Measurements from ENCODE around the gene ACER3.
"Not testable (repeated sequence)": the region's sequence is repeated elsewhere in the genome, so short reads cannot be mapped to it uniquely, and the experiment has no call there.

Gene ACER3

DNA sequence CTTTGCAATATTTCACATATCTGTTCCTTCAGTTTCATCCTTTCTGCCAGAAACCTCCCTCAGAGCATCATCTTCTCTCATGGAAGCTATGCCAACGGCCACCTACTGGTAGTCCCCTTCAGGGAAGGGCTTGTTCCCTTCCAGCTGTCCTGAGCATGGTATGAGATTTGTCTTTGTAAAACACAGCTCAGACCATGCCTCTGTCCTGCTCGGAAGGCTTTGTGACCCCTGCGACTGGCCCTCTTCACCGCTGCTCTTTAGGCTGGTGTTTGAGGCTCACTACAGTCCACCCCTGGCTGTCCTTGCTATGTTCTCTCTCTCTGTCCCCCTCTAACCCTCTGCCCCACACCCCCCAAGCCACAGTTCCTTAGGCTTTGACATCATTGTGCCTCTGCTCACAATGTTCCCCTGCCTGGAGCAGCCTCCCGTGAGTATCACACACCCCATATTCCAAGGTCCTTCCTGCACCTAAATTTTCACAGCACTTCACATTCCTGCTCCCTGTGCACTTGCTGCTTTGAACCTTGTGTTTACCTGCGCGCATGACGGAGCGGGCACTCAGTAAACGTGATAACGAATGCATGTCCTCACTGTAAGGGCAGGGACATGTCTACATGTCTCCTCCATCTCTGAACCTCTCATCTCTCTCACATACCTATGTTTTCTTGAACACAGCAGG lies 24.0 kb upstream of the ACER3 start:
- DNase-seq (ENCODE audit: extremely low read depth in 1 of 2, low read depth in 1 of 2): no peak

DNA sequence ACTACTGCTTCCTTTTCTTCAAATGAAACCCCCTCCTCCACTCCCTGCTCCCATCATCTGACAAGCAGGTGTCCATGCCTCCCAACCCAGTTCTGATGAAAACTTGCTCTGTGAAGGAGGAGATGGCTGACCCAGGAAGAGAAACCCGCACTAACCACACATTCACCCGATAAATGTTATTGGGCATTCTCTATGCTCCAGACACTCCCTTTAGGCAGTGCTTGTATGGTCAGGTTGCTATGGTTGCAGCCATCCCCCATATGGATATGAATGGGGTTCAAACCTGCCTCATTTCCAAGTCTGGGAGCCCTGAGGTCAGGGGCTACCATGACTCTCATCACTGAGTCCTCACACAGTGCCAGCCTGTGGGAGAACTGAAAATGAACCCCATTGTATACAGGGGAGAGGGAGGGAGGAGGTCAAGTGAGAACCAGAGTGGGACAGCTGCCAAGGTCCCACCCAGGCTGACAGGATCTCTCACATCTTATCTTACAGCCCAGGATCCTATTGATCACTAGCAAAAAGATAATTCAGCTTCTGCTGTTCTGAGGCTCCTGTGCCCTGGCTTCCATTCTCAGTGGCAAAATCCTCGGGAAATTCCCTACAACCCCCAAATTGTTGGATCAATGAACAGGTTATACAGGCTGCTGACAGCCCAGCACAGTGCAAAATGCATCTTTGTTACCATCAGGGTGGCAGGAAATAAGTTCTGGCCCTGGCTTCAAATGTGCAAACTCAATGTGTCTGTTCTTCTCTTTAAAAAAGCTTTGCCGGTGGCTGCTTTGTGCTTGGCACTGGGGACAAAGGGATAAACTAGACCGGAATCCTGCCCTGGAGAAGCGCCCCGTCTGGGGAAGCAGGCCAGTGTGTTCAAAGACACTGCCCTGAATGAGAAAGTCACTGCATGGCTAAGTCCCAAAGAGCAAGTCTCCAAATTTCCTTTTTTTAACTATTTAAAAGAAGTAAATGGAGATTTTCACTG lies 22.7 kb upstream of the ACER3 start:
- DNase-seq (ENCODE audit: extremely low read depth in 1 of 2, low read depth in 1 of 2): no peak

DNA sequence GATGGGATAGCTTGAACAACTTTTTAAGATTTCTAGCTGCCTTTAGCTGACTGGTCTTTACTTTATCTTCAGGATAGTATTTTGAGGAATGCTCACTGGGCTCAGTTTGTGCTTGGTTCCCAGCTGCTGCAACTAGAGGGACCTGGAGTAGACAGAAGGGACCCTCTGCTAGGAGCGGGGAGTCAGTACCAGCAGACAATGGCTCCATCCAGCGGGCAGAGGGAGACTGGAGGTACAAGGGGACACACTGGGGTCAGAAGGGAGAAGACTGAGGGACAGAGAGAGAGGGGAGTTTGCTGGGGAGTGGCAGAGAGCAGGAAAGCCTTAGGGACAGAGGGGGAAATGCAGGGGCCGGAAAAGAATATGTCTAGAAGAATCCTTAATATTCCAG lies 22.0 kb upstream of the ACER3 start:
- DNase-seq (ENCODE audit: extremely low read depth in 1 of 2, low read depth in 1 of 2): no peak

DNA sequence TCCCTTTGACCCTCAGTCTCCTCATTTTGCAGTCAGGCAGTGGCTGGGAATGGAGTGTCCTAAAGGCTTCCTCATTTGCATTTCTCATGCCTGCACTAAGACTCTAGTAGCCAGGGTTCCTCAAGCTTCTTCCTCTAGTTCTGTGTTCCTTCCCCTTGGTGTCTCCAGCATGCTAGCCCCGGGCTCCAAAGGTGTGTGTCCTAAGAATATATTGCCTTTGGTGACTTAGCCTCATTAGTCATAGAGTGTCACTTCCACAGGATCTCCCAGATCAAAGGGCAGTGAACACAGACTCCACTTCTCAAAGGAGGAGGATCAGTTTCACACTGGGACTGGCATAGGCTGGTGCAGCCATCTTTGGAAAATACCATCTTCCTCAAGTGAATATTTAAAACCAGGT lies 21.4 kb upstream of the ACER3 start:
- no peak for DNase-seq (ENCODE audit: extremely low read depth in 1 of 2, low read depth in 1 of 2)

DNA sequence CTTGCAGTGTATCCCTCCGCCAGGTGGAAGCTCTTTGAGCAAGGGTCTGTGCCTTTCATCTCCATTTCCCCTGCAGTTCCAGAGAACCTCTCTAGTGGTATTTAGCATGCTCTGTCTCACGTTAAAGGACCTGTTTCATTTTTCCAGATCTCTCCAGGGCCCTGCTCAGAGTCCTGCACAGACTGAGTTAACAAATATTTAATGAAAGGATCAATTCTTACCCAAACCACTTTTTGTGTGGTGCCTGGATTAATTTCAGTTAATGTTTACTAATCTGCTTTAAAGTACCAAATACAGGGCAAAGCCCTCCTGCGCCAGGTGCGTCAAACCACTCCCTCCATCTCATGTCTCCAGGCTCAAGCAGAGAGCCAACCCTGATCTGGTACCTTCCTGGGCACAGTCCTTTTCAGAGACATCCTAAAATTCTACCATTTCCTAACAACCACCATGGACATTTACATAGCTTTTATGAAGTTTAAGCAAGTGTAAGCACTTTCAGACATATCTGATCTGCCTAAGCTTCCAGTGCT lies 18.7 kb upstream of the ACER3 start:
- DNase-seq (ENCODE audit: extremely low read depth in 1 of 2, low read depth in 1 of 2): no peak

DNA sequence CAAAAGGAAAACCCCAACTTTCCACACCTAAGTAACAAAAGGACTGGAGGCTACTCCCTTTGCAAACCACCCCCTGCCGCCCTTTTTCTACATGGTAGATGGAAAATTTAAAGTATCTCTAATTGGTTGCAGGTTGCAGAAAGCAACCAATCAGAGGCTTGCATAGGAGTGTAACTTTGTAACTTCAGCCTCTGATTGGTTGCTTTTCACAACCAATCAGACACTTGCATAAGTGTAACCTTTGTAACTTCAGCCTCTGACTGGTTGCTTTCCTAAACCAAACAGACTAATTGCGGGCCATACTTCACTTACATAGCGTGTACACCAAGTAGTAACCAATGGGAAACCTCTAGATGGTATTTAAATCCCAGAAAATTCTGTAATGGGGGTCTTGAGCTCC lies 16.8 kb upstream of the ACER3 start:
- DNase-seq (ENCODE audit: extremely low read depth in 1 of 2, low read depth in 1 of 2): no peak

DNA sequence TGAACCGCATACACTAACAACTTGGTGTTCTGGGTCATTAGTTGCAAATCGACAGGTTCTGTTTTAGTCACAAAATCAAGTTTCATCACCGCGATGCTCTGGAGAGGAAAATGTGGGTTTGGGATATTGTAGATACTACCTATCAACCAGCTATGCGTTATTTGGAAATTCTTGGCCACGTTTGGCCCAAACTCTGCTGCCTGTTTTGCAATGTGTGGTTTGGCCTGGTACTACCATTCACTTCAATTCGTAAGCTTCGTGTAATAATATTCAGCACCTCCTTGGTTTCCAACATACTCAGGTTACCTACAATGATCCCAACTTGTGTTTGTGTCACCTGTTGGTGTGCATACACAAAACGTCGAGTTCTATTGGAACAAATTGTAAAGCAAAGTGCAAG lies 16.2 kb upstream of the ACER3 start:
- DNase-seq (ENCODE audit: extremely low read depth in 1 of 2, low read depth in 1 of 2): no peak

DNA sequence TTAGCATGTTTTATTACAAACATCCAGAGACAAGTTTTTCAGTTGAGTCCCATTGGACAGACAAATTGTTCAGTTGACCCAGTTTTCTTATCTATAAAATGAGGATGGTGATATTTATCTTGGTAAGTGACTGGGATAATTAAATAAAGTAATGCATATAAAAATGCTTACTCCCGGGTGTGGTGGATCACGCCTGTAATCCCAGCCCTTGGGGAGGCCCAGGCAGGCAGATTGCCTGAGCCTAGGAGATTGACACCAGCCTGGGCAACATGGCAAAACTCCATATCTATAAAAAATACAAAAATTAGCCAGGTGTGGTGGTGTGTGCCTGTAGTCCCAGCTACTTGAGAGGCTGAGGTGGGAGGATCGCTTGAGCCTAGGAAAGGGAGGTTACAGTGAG lies 15.6 kb upstream of the ACER3 start:
- DNase-seq (ENCODE audit: extremely low read depth in 1 of 2, low read depth in 1 of 2): no peak

DNA sequence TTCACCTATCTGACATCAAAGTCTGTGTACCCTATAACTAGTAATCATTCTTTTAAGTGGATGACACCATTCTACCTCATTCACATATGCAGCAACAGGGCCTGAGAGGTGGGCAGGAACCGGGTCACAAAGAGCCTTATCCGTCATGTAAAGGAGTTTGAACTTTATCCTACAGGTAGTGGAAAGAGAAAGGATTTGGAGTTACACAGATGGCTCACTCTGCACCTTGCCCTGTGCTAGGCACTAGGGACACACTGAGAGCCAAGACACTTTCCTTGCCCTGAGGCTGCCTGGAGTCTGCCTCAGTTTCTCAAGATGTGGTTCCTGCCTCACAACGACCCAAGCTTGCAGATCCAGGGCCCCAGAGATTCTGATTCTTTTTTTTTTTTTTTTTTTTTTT lies 14.3 kb upstream of the ACER3 start:
- DNase-seq (ENCODE audit: extremely low read depth in 1 of 2, low read depth in 1 of 2): no peak

DNA sequence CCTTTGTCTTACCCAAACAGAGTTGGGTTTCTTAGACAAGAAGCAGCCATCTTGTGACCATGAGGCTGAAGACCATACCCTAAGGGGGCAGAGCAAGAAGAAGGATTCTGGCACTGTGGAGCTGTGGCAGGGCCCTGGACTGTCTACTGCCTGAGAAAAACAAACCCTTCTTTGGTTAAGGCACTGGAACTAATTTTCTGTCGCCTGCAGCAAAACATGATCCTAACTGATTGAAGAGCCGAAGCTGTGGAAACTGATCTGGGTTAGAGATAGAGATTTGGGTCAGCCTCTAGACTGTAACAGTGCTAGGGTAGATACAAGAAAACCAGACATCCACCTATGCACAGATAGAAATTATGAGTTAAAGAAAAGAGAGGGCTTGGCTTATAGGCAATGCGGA lies 11.3 kb upstream of the ACER3 start:
- DNase-seq (ENCODE audit: extremely low read depth in 1 of 2, low read depth in 1 of 2): no peak

DNA sequence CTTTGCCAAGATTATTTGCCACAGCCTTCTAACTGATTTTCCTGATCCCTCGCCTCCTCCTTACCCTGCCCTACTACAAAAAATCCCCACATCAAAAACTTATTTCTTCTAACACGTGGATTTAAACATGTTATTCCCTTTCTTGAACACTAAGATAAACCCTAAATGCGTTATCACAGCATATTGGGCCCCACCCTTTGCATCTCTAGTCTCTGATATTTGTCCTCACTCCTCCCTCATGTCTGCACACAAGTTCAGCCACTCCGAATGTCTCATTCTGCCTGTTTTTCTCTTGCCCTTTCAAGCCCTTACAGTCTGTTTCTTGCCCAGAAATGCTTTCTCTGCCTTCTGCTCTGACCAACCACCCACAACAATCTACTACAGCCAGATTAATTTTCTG lies 10.6 kb upstream of the ACER3 start:
- DNase-seq (ENCODE audit: extremely low read depth in 1 of 2, low read depth in 1 of 2): no peak

DNA sequence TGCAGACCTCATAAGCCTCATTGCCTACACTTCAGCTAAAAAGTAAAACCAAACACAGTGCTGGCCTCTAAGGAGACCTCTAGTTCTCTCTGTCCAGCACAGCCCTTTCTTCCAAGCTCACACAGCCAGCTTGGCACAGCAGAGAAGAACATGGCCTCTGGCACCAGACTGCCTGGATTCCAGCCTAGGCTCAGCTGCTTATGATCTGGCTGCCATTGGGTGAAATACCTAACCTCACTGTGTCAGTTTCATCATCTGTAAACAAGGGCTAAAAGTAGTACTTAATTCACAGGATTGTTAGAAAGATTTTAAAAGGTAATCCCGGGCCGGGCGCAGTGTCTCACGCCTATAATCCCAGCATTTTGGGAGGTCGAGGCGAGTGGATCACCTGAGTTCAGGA lies 9.9 kb upstream of the ACER3 start:
- no peak for DNase-seq (ENCODE audit: extremely low read depth in 1 of 2, low read depth in 1 of 2)

DNA sequence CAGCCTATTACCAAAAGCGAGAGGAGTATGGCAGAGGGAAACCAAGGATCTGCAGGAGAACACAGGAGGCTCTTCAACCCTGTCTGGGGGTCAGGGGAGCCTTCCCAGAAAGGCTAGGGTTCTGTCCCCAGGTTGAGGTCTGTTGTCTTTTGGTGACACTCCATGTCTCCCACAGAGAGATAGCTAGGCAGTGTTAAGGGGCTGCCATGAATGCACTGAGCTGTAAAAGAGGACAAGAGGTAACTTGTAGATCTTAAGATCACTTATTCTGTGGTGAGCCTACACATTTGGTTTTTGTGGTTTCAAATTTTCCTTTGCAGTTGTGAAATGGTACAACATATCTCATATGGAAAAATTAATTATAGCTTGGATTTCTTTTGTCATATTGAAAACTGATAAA lies 6.0 kb upstream of the ACER3 start:
- DNase-seq (ENCODE audit: extremely low read depth in 1 of 2, low read depth in 1 of 2): no peak

DNA sequence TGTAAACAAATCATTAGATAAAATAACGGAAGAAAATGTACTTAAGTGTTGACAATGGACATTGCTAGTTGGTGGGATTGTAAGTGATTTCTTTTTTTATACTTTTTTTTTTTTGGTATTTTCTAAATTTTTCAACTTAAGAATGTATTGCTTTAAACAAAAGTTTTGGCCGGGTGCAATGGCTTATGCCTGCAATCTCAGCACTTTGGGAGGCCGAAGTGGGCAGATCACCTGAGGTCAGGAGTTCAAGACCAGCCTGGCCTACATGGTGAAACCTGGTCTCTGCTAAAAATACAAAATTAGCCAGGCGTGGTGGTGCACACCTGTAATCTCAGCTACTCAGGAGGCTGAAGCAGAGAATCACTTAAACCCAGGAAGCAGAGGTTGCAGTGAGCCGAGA lies 5.0 kb upstream of the ACER3 start:
- not testable (repeated sequence) for DNase-seq (ENCODE audit: extremely low read depth in 1 of 2, low read depth in 1 of 2)

DNA sequence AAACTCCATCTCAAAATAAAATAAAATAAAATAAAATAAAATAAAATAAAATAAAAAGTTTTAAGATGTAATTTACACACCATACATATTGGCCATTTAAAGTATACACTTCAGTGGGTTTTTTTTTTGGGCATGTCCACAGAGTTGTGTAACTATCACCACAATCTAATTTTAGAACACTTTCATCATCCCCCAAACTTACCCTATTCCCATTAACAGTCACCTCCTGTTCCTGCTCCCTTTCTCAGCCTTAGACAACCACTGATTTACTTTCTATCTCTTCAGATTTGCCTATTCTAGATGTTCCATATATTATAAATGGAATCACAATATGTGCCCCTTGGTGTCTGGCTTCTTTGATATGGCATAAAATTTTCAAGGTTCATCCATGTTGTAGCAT lies 4.6 kb upstream of the ACER3 start:
- no peak for DNase-seq (ENCODE audit: extremely low read depth in 1 of 2, low read depth in 1 of 2)

DNA sequence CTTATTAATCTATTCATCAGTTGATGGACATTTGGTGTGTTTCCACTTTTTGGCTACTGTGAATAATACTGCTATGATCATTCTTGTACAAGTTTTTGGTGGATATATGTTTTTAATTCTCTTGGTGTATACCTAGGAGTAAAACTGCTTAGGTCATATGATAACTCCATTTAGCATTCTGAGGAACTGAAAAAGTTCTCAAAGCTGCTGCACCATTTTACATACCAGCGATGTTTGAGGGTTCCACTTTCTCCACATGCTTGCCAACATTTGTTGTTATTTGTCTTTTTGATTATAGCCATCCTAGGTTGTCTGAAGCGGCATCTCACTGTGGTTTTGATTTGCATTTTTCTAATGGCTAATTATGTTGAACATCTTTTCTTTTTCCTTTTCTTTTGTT lies 4.1 kb upstream of the ACER3 start:
- DNase-seq (ENCODE audit: extremely low read depth in 1 of 2, low read depth in 1 of 2): no peak

DNA sequence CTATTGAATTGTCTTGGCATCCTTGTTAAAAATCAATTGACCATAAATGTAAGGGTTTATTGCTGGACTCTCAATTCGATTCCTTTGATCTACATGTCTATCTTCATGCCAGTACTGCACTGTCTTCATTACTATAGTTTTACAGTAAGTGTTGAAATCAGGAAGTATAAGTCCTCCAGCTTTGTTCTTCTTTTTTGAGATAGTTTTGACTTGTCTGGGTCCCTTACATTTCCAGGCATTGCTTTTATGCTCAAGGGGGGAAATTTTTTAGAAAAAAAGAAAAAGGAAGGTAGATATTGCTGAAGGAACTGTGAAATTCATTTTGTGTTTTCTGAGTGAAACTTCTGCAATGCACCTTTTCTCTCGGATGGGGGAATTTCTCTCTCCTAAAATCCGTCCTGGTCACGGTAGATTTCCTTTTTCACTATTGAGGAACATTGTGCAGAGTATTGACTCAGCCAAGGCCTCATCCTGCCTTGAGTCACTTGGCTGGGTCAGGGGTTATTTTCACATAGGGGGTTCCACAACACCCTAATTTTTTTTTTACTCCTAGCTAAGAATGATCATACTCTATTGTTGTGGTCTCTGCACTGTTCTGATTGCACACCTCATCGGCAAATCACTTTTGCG lies 2.8 kb upstream of the ACER3 start:
- no peak for DNase-seq (ENCODE audit: extremely low read depth in 1 of 2, low read depth in 1 of 2)

DNA sequence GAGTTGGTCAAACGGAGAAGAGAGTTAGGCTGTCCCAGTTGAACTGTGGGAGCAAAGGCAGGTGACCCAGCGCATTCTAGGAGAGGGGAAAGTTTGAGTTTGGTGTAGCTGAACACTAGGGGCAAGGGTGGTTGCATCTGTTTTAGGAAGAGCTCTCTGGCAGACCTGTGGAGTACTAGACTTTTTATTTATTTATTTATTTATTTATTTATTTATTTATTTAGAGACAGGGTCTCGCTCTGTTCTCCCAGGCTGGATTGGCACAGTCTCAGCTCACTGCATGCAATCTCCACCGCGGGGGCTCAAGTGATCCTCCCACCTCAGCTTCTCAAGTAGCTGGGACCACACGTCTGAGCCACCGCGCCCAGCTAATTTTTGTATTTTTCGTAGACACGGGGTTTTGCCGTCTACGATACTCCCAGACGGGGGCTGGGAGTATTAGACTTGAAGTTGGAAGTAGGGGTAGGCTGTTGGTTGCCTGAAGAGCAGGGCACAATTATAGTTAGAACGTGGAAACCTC lies 950 bp upstream of the ACER3 start:
- no peak for DNase-seq (ENCODE audit: extremely low read depth in 1 of 2, low read depth in 1 of 2)

DNA sequence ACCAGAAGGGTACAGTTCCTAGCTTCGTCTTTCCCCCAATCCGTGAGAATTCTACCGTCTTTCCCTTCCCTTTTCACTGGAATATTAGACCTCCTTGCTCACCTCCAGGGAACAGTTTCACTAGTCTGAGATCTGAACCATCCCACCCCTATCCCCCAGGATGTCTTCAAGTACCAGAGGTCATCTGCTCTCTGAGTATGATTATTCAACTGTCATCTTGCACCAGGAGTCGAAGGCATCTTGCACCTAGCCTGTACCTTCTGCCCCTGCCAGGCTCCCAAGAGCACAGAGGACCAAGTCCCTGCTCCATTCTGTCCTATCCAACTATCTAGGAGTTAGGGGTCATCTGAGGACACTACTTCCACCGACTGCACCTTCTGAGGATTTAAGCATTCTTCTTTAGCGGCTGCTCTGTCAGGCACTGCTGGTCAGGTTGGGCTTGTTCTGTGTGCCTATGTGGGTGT lies 804 bp downstream of the ACER3 start:
- DNase-seq (ENCODE audit: extremely low read depth in 1 of 2, low read depth in 1 of 2): no peak

DNA sequence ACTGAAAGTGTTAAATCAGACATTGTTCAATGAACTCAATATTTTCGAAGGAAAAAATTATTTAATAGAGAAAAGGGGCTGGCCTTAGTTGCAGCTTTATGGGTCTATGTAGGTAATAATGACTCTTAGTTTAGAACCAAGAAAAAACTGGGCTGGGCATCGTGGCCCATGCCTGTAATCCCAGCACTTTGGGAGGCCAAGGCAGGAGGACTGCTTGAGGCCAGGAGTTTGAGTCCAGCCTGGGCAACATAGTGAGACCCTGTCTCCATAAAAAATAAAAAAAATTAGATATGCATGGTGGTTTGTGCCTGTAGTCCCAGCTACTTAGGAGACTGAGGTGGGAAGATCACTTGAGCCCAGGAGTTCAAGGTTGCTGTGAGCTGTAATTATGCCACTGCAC lies 2.1 kb downstream of the ACER3 start:
- DNase-seq (ENCODE audit: extremely low read depth in 1 of 2, low read depth in 1 of 2): not testable (repeated sequence)

DNA sequence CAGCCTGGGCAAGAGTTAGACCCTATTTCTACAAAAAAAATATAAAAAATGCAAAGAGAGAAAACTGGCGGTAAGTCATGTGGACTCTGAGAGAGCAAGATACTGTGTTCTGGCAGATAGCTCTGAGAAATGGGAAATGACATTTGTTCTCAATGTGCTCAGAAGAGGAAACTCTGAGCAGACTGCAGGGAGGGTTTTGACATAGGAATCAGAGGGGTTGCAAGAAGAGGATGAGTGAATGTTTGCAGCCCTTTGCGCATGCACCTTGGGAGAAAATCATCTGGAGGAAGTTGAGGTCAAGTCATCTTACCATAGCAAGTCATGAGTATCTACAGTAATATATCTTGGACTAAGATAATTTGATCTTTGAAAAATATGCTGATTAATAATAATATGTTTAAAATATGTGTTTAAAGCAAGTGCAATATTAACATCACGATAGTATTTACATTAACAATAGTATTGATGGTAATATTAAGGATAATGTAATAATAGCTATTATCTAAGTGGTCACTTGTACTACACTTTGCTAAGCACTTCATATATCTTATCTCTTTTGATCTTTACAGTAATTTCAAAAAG lies 2.6 kb downstream of the ACER3 start:
- no peak for DNase-seq (ENCODE audit: extremely low read depth in 1 of 2, low read depth in 1 of 2)

Data from activated CD8-positive, alpha-beta memory T cell treated with anti-CD3 and anti-CD28 coated beads for 1 hour (primary cell).